Suppressor macrophage treated with lipopolysaccharide for 1 hour (primary cell): Measurements from ENCODE around the gene NGDN.

Experiments used
- DNase-seq, 3 donors: peaks; one replicate each; pipeline ENCODE4 v3.0.0-alpha.2; 2020 to 2022

NGDN gene

DNA sequence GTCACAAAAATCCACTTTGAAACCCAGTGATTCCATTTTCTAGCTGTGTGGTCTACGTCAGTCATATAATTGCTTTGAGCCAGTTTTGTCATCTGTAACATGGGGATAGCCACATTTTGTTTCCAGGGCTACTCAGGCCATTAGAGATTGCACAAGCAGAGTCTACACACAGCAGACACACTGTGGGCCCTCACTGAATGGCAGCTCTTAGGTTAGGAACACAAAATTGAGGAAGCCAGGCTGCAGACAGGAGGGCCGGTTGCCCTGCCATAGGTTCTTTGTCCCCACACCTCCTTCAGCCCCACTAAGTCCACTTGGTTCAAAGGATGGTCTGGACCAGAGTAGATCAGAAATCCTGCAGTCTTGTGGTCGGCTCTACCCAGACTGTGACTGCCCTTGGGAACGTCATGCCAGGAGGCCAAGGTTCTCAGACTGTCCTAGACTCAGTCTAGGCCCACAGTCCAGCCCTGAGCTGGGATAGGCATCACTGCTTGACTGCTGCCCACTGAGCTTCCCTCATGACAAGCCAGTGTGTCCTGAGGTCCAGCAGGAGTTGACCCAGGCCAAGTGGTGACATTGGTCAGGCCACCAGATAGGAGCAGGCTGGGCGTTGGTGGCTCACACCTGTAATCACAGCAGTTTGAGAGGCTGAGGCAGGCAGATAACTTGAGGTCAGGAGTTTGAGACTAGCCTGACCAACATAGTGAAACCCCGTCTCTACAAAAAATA is 30.2 kb upstream of the NGDN start:
- DNase-seq = no peak

DNA sequence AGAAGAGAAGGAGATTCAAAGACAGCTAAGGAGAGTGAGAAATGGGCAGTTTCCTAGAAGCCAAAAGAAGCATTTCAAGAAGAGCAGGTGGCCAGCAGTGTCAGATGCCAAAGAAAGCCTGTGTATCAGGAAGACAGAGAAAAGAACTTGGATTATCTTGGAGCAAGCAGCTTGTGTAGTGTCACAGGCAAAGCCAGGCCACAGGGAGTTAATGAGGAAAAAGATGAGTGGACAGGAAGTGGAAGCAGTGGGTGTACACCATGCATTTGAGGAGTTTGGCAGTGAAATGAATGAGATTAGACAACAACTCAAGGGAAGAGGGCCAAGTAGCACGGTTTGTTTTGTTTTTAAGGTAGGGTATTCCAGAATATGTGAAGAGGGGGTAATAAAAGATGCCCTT is 28.4 kb upstream of the NGDN start:
- peak in 1 of 3 donors; percentile 9 for DNase-seq

DNA sequence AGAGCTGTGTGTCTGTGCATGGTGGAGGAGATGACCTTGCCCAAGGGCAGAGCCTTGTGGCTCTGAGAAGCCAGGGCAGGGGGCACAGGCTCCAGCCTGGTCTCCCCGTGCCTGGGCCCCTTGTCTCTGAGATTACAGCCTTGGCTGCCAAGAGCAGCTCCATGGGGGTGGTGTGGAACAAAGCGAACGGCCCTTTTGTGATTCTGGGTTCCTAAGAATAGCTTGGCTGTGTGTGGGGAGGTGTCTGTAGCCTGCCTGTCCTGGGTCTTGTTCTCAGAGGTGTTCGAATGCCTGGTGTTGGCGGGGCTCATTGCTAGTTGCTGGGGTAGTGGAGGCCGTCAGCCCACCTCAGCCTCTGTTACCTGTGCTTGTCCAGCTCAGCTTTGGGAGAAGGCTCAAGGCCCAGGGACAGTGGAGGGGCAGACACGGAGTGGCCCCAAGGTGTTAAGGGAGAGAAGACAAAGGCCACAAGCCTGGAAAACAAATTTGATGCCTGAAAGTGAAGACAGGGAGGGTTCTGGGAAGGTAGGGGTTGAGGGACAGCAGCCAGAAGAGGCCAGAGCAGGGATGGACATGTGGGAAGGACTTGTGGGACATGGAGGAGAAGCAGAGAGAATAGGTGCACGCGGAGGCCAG is 26.7 kb upstream of the NGDN start:
- DNase-seq = no peak

DNA sequence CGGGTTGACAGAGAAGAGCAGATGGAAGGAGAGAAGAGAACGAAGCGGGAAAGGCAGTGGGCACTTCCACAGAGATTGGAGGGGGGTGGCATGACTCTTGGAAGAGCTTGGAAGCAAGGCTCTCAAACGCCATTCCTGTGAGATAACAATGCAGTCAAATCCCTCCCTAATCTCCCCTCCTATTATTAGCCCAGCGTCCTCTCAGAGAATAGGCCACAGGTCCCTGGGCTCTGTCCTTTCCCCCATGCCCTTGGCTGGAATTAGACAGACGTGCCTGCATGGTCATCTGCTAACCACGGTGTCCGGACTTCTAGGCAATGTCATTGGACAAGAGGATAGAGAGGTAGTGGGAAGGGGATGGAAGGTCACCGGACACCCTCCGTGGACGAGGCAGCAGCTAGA is 26.1 kb upstream of the NGDN start:
- no peak for DNase-seq

DNA sequence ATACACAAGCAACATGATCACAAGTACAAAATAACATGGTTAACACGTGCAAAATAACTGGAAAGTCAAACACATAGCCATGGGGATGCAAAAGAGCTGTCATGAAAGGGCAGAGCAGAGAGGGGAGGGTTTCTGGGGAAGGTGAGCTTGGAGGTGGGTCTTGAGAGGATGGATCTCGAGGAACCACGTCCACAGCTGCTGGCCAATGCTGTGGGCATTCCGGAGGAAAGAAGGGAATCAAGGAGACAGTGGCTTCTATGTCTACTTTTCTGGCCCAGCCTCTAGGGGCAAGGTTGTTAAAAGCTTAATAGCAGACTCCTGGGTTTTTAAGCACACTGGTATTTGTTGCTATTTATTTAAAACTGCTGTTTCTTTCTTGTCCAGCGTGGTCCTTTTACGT is 25.6 kb upstream of the NGDN start:
- DNase-seq = no peak

DNA sequence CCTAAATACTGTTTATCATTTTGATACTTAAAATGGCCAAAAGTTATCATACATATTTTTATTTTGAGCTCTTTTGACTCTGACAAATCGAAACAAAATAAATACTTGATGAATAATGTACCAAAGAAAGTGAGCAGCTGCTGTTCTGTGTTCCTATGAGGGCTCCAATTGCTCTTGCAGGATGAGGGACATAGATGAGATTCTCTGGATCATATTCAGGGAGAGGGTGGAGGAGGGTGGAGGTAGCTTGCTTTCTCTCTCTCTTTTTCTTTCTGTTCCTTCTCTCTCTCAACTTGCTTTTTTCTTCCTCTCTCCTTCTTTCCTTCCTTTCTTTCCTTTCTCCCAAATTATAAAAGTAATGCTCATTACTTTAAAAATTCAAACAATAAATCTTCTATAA is 25.2 kb upstream of the NGDN start:
- no peak for DNase-seq

DNA sequence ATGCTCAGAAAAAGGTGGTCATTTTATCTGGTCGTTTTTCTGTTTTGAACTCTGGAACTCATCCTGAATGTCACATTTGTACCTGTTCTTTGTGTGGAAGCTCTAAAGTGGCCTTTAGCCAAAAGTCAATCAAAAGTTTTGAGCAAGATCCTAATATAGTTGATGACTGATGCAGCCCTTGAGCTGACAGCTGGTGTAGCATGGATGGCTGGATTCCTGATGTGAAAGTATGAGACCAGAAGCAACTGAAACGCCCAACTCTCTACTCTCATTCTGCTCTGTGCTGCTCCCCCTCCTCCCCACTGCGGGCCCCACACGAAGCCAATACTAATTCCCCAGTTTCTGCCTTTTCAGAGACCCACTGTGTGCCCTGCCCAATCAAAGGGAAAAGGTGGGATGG is 23.7 kb upstream of the NGDN start:
- DNase-seq = no peak

DNA sequence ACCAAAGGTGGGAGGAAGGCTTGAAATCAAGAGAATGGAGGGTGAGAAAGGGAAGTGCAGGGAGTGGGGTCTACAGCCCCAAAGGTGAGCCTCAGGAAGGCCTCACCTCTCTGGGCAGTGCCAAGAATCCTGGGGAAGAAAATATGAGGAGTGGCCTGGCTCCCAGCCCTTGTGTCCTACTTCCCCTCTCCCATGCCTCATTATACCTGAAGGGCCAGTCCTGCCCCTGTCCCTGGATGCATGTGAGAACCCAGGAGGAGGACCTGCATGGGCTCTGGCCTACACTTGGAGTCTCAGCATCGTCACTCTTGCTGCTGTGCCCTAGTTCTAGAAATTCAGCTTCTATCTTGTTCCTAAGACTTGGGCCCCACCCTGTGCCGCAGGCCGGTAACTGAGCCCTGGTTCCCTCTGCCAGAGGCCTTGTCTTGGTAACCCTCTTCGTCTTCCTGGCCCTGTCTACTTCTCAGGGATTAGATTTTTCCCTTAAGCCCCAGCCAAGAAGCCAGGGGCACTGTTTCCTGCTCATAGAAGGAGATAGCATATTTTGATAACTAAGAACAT is 23.1 kb upstream of the NGDN start:
- DNase-seq = no peak

DNA sequence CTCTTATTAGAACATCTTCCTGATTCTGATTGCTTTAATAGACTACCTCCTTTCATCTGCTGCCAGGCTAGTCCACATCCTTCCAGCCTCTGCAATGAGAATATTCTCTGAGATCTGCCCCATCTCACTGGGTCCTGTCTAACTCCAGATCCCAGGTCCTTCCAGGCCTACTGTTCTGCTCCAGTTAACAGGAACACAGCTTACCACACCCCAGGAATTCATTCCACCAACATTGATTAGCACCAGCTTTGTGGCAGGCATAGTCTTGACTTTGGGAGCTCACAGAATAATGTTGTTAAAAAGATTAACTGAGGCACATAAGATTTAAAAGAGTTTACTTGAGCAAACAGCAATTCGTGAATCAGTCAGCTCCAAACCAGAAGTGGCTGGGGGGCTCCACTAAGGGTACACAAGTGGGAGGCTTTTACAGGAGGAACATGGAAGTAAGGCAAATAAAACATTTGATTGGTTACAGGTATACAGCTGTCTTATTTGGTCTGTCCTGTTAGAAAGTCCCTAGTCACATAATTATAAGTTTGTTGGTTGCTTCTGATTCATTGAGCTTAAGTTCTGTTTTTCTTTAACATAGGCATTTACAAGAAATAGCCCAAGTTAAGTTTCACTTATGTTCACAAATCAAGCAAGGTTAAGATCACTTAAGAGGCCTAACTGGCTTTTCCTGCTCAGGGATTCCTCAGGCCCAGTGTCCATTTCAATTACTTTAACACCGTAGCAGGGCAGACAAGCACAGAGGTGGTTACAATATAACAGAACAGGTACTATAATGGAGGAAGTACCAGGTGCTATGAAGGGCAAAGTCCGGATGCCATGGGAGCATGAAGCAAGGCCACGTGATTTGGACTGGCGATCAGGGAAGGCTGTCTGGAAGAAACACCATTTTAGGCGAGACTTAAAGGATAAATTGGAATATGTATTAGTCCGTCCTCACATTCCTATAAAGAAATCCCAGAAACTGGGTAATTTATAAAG is 21.8 kb upstream of the NGDN start:
- peak in 1 of 3 donors; percentile 23 for DNase-seq

DNA sequence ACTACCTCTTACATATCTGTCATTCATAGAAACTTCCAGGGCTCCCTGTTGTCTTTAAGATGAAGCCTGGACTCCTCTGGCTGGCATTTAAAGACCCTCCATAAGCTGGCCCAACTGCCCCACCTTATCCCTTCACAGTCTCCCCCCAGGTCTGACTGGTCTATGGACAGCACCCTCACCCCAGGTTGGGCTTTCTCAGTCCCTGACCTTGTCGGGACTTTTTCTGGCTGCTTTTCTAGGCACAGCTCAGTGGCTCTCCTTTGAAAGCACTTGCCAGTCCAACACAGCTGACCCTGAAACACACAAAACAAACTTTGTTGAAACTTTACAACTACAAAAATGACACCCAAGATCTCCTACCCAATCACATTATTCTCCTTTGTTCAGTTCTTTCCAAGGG is 20.2 kb upstream of the NGDN start:
- no peak for DNase-seq

DNA sequence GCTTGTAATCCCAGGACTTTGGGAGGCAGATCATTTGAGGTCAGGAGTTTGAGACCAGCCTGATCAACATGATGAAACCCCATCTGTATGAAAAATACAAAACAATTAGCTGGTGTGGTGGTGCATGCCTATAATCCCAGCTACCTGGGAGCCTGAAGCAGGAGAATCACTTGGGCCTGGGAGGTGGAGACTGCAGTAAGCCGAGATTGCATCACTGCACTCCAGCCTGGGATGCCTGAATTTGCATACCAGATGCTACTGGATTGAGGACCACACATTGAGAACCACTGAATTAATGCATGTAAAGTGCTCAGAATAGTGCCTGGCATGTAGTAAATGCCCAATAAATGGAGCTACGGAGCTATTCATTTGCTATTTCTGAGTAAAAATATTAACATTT is 19.1 kb upstream of the NGDN start:
- DNase-seq = no peak

DNA sequence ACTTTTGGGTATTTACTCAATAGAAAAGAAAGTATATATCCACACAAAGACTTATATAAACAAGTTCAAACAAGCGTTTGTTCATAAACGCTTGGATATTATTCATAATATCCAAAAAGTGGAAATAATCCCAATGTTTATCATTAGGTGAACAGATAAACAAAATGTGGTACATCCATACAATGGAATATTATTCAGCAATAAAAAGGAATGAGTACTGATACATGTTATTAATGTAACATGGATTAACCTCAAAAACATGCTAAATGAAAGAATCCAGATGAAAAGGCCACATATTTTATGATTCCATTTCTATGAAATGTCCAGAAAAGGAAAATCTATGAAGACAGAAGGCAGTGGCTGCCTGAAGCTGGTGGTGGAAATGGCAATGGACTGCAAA is 17.3 kb upstream of the NGDN start:
- no peak for DNase-seq

DNA sequence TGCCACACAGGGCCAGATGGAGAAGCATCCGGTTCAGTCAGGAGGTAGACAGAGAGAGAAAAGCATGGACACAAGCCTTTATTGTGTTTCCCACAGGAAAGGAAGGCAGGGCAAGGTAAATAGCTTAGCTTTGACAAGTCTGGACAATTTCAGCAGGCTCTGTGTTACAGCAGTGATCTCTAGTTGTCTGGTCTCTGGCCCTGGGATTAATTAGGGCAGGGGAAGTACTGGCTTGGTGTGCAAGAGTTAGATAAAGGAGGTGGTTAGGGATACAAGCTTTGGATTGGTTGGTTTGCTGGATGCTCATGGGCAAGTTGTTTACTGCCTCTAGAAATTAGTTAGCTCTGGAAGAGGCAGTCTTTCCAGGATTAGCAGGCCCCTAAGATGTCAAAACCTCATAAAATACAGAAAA is 15.1 kb upstream of the NGDN start:
- no peak for DNase-seq

DNA sequence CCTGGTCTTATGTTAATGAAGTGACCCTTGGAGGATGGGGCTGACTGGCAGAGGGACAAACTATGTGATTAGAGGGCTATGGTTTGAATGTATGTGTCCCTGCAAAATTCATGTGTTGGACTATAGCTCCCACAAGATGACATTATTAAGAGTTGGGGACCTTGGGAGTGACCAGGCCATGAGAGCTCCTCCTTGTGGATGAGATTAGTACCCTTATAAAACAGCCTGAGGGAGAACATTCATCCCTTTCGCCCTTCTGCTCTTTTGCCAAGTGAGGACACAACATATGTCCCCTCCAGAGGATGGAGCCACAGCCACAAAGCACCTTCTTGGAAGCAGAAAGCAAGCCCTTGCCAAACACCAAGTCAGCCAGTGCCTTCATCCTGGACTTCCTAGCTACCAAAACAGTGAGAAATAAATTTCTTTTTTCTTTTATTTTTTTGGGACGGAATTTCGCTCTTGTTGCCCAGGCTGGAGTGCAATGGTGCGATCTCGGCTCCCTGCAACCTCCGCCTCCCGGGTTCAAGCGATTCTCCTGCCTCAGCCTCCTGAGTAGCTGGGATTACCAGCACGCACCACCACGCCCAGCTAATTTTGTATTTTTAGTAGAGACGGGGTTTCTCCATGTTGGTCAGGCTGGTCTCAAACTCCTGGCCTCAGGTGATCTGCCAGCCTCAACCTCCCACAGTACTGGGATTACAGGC is 12.5 kb upstream of the NGDN start:
- peak in 1 of 3 donors; percentile 6 for DNase-seq

DNA sequence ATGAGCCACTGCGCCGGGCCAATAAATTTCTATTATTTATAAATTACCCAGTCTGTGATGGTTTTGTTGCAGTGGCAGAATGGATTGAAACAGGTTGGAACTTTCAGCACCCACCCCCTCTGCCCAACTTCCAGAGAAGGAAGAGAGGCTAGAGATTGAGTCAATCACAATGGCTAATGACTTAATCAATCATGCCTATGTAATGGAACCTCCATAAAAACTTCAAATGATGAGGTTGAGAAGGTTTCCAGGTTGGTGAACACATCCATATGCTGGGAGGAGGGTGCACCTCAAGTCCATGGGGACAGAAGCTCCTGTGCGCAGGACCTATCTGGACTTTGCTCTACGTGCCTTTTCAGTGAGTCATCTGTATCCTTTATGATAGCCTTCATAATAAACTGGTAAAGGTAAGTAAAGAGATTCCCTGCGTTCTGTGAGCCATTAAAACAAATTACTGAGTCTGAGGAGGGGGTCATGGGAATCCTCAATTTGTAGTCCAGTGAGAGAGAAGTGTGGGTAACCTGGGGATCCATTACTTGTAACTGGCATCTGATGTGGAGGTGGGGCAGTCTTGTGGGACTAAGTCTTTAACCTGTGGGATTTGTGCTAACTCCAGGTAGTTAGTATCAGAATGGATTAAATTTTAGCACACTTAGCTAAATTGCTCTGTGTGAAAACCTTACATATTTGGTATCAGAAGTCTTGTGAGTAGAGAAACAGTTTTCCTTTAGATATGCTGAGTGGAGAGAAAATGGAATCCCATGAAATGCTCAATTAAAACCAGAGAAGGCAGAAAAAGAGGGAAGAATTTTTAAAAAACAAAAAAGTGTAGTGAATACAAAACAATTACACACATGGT is 11.7 kb upstream of the NGDN start:
- no peak for DNase-seq

DNA sequence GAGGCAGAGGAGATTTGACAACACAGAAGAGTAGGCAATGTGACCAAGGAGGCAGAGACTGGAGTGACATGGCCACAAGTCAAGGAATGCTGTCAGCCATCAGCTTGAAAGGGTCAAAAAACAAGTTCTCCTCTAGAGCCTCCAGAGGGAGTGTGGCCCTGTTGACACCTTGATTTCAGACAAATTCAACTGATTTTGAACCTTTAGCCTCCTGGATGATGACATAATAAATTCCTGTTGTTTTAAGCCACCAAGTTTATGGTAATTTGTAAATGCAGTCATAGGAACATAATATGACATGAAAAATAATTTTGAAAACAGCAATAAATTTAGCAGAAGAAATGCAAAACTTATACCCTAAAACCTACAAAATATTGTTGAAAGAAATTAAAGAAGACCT is 8.5 kb upstream of the NGDN start:
- DNase-seq = no peak

DNA sequence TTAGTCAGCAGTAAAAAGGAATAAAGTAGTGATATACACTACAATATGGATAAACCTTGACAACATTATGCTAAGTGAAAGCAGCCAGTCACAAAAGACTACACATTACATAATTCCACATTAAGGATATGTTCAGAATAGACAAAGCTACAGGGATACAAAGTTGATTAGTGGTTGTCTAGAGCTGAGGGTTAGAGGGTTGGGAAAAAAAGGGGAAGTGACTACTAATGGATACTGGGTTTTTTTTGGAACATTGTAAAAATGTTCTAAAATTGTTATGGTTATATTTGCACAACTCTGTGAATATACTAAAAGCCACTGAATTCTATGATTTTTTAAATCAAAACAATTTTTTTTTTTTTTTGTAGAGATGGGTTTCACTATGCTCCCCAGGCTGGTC is 4.8 kb upstream of the NGDN start:
- peak in 1 of 3 donors; percentile 6 for DNase-seq

DNA sequence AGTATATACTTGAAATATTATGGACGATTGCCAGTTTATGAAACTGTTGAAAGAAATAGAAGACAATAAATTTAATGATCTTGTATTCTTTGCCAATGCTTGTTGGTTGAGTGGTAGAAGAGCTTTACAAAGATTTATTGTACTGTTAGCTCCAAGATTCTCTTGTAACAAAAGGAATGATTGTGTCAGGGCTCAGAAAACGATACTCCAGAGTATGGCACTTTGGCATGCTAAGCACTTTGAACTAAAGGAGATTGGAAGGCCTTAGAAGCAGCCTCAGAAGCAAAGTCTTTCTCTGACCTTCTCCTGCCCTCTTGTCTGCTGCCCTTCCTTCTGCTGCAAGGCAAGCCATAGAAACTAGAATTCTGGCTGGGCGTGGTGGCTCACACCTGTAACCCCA is 4.2 kb upstream of the NGDN start:
- DNase-seq = no peak

DNA sequence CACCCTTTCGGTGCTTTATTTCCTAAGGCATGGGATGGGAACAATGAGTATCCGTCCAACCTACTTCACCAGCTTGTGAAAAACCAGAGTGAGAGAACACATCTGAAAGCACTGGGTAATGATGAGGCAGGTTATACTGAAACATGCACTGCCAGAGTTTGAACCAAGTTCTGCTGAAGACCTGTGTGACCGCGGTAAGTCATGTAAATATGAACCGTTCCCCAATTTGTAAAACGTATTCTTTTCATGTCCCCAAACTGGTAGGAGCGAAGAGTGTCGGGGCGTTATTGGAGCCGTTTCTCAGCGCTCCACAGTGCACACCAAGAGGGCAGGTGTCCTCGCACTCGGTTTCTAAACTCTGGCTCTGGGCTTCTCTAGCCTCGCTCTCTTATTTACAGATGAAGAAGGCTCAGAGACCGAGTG is 788 bp upstream of the NGDN start:
- no peak for DNase-seq

DNA sequence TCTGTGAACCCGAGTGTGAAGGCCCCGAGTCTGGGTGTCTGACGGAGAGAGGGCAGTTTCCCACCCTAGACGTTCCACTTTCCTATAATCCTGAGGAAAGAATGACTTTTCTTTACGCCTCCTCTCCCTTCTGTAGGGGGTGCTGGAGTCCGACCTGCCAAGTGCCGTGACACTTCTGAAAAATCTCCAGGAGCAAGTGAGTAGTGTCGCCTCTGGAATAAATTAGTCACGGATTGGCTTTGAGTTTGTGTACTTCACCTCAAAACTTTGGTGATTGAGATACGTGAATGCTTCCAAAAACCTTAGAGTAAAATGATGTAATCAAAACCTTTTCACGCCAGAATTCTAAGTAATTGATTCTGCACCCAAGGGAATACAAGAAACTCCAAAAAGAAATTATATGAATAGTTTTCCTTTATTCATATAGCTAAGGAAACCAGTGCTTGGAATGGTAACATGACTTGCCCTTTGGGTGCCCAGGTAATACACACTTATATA is 452 bp downstream of the NGDN start:
- peak in 1 of 3 donors; percentile 33 for DNase-seq

DNA sequence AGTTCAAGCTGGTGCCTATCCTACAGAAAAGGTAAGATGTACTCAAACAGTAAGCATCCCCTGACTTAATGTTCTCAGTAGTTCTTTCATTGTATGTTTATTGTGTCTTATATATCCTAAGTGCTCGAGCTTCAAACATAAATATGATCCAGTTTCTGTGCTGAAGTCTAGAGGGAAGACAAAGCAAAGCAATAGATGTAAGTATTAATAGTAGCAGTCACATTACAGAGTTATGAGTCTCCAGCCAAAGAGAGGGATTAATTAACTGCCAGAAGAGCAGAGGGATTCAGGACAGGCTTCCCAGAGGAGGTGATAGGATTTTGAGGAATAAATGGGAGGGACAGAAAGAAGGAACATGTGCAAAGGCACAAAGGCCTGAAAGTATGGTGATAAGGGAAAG is 1.4 kb downstream of the NGDN start:
- DNase-seq = no peak
